Stimulated activated CD8-positive, alpha-beta memory T cell treated with anti-CD3 and anti-CD28 coated beads, Interleukin-15, amount 100 ng/mL, for 48 hours (primary cell): ENCODE data around the gene P3H2.
"Not testable (repeated sequence)": the region's sequence is repeated elsewhere in the genome, so short reads cannot be mapped to it uniquely, and the experiment has no call there.

ENCODE experiments used
- DNase-seq, 2 donors: peaks; one replicate each; pipeline ENCODE4 v3.0.0-alpha.2; 2020; ENCODE audit warnings: low read depth in 2 of 2

The P3H2 gene

DNA sequence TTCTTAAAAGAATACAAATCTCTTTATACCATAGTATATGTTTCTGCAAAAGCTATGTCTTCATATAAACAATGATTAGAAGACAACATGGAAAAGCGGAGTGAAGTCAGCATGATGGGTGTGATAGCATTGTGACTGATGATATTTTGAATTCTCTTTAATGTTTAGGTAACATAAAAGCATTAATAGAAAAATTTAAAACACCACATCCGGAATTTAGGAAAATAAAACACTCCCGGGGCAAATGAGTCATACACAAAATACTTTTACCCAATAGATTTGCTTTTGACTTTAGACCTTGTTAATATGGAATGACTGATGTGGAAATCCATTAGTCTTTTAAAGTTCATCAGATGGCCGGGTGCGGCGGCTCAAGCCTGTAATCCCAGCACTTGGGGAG lies 134.7 kb downstream of the P3H2 start:
- no peak for DNase-seq

DNA sequence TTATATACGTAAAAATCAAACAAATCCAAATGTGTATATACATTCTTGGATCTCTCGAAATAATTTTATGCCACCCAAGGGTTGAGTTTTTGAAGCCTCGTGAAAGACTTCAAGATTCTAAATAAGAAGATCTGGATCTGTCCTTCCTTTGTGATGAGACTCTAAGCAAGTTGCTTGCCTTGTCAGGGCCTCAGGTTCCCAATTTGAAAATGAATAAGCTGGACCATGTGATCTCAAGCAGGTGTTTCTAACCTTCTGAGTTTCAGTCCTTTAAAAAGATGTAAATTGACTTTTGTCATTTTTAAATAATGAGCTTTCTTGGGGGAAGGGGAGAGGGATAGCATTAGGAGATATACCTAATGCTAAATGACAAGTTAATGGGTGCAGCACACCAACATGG lies 137.1 kb downstream of the P3H2 start:
- DNase-seq, result no peak

DNA sequence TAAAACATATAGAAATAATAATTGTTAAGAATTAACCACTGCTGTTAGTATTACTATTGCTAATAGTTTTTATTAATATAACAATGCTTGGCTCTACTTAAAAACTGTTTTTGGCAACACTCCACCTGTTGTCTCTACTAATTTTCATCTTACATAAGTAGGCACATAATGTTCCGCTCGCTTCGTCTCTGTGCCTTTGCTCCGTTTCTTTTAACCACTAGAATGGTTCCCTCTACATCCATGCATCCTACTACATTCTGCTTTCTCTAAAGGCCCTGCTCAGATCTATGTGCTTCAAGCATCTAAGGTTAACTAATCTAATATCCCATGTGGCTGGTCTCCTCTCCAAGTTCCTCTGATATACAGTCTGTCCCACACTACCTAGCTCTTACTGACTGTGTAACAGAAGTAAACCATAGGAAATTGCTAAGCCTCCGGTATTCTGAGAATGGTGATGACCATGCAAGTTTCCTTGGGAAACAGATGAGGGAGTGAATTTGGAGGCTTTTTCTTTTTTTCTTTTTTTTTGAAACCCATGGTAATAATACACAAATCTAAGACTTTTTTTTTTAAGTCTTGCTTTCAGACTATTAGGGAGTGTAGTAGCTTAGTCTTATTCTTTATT lies 138.3 kb downstream of the P3H2 start:
- DNase-seq, result no peak

DNA sequence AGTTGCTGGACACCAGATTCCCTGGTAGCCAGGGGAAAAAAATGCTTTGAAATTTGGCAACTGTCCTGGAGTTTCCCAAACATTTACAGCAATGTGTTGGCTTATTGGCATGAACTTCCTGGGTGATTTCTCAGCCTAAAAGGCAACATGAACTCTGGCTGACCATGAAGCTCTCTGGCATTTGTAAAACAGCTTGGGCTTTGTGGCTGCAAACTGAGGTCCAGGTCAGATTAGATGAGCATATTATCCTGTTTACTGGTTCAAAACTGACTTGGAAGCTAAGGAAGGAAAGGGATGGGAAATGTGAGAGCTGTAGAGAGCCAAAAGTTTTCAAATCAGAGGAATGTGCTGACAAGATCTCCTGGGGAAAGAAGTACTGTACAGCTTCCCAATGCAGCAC lies 139.0 kb downstream of the P3H2 start:
- no peak for DNase-seq

DNA sequence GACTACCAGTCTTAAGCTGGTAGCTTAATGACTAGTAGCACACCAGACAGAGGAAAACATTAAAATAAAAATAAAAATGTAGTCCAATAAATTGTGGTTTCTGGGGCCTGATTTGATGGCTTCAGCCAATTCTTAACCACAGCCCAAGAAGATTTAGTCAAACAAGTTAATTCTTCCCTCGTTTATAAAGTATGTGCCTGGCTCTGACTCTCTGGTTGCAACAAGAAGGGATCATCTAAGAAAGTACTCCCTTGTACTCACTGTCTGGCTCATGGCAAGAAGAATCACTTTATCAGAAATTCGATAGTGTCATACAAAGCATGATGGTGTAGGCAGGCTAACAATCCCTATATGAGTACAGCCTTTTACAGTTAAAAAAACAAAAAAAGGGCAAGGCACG lies 141.9 kb downstream of the P3H2 start:
- DNase-seq, result no peak

DNA sequence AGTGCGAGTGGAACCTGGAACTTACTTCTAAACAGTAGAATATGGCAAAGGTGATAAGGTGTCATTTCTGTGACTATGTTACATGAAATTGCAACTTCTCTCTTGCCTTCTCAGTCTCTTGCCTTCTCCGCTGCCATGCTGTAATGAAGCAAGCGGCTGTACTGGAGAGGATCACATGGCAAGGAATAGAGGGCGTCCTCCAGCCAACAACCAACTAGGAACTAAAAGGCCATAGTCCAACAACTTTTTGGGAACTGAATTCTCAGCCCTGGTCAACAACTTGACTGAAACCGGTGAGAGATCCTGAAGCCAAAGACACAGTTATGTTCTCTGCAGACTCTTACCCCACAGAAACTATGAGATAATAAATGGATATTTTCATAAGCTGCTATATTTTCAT lies 143.5 kb downstream of the P3H2 start:
- DNase-seq, result no peak

DNA sequence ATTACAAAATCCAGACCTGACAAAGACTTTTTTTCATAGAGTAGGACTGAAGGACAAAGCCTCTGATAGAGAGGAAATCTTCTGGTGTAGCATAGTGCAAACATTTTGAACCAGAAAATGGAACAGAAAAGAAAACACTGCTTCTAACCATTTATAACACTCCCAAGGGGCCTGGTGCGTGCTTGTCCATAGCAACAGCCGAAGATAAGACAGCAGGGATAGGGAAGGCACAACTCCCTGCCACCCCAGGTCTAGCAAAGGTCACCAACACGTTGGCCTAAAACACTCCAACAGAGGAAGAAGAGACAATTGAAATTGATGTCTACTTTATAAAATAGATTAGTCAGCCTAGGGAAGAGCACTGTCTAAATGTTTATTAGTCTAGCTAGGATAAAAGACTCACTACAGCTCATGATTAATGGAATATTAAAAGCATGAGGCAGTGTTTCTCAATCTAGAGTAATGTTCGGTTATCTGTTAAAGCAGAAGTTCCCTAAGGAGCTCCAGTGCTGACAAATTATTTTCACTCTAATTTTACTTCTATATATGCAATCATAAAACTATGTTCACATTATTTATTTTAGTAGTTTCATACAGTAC lies 145.2 kb downstream of the P3H2 start:
- DNase-seq, result no peak

DNA sequence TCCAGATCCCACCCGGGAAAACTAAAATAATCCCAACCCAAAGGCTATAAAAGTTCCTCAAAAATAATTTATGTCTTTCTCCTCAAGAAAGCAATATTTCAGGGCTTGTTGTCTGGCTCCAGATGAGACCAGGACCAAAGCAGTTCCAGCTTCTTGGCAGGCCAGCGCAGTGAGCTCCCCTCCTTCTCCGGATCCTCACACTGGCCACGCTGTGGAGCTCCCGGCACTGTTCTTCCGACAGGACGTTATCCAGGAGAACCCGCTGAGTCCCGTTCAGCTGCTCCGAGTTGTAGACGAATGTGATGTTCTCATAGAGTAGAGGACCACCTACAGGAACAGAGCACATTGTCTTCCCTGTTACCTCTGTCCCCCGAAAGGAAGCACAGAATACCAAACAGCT lies 146.3 kb downstream of the P3H2 start:
- no peak for DNase-seq

DNA sequence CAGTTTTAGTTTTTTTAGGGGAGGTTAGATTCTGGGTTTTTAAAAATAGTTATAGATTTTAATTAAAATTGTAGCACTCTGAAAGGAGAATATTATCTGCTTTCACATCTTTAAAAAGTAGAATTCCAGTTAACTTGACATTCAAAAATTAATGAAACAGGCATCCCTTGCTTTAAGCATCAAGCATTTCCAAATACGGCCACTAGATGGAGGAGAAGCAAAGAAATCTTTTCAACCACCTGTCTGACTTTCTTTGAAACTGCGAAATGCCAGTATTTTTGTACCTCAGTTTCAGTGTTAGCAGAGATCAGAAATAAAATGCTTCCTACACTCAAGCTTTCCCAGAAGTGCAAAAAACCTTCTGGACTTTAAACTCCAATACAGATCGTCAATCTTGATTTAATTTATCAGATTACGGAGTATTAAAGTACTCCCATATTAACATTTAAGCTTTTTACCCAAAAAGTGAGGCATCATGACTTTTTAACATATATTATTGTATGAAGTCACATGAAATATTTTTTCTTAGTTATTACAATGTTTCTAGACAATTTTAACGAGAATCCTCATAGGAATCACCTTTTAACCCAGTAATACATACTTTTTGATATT lies 153.3 kb downstream of the P3H2 start:
- DNase-seq, result no peak

DNA sequence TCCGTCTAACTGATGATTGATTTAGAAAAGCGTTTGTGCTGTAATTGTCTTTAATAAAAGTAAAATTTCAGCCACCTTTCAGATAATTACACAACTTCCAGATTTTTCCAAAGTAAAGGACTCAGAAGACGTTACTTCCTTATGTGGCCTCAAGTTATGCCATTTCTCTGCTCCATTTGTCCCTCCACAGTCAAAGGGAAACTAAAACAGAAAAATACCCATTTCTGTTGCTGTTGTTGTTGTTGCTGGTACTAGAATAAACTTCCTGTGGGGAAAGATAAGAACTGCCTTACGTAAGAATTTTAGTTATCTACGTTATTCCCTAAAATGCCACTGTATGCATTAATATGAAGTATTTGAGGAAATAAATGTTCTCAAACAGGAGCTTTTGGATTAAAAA lies 153.9 kb downstream of the P3H2 start:
- no peak for DNase-seq

DNA sequence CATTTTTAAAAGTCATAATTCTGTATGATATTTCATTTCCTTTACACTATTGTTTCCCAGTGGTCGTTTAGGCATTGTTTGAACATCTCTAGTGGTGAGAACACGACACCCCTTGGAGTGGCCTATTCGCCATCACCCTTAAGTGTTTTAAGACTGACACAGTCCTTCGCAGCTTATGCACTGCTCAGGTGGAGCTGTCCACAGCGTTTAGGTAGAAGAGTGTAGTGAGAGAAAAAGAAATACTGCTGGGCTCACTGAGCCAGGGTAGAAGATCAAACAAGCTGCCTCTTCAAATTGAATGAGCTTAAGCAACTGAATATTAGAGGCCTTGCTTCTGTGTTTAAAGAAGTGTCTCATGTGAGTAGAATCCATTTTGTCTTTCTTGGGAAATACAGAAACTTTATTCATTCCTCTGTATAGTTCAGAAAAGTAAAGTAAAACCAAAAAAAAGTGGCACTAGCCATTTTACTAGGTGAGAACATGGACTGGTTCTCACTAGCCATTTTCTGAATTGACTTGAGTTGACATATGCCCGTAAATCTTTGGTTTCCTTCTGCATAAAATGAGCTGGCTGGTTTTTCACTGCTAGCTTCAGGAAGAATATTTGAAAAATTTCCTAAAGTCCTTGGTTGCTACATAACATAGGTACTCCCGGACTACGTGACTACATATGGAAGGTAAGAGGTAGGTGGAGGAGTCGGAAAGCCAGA lies 155.9 kb downstream of the P3H2 start:
- DNase-seq, result no peak

DNA sequence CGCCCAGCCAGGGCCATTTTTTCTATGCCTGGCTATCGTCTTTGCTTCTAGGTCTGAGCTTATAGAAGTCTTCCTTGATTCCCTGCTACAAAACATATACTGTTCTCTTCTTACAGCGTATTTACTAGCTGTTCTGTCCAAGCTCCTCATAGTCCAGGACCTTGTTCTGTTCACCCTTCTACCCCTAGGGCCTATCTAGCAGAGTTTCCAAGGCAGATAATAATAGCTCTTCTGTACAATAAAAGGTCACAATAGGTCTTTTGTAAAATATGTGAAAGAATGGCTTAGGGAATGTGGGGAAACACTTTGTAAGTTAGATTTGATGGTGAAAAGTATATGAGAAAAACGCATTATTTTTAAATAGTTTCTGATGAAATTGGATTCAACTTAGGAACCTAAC lies 158.2 kb downstream of the P3H2 start:
- no peak for DNase-seq

DNA sequence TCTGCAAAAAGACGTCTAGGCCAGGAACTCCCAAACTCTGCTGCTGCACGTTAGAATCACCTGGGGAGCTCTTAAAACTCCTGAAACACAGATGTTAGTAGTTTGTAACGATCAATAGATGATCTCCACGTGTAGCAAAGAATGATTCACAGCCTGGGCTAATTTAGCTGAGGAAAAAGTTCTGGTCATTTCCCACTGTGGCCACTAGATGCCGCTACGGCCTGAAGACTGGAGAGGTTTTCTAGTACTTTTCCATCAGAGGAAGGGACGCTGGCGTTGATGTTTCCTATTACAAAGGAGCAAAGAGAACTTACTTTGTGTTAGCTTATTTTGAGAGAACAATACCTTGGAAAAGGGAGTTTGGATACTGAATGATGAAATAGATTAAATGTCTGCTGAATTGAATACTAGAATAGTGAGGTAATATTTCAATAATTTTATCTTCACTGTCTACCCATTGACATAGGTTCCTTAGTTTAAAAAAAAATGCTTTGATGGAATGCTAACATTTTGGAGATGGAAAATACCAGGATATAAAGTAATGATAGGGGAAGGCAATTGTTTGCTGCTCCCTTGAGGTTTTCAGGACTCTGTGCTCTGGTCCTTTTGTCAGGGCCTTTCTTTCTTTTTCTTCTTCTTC lies 159.1 kb downstream of the P3H2 start:
- DNase-seq, result peak; percentile 43 to 44

DNA sequence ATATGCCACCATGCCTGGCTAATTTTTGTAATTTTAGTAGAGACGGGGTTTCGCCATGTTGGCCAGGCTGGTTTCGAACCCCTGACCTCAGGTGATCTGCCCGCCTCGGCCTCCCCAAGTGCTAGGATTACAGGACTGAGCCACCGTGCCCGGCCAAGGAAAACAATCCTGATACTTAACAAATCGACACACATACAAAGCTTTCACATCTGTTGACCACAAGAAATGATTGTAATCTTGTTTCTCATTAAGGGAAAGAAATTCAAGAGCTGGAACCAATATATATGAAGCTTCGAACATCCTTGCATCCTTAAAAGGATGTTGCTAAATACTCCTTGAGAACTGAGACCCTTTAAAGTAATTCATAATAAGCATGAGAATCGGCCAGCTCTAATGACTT lies 159.6 kb downstream of the P3H2 start:
- not testable (repeated sequence) for DNase-seq

DNA sequence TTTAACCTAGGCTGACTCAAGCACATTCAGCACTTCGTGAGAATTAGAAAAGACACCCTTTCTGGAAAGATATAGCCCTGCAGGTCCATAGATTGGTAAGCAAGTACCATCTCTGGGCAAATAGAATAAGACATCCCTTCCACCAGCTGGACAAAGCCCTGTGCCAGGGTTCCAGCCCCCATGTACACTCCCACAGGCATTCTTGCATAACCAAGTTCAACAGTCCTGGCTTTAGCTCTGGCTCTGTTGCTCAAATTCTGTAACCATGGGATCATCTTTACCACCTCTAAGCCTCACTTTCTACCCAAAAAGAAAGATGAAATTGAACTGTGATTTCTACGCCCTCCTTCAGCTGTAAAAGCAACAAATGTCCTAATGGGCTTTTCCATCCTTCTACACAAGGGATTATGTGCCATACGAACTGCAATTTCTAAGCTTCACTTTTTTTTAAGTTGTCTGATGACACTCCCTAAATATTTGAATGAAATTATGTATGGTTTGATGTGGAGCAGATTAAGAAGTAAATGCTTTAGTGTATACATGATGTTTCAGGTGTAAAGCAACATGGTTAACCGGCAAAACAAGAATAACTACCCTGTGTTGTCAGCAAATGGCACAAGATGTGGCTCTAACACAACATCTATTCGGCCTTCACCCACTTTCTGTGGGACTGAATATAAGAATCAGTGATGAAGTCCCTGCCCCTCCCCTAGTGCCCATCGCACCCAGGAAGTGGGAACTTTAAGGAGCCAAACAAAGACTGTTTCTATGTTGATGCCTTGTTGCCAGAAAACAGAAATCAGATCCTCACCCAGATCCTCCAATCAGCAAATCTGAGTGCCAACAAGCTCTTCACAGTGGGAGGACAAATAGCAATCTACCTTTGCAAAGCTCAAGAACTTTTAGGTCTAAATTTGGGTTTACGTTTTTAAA lies 165.7 kb downstream of the P3H2 start:
- DNase-seq, result no peak

DNA sequence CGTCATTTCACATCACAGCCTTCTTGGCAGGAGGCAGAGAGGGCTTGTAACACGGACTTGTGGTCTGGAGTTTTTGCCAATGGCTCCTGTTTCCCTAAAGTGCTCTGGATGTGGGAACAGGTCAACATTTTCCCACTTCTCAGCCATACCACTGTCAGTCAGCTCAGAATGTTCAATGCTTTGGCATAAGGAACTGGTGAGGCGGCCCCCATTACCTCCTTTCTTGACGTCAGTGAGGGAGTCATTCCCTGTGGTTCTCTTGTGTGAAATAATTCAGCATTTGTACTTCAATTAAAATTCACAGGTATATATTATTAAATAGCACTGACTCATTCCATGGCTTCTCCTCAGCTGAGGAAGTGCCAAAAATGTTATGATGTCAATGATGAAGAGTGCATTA lies 167.1 kb downstream of the P3H2 start:
- no peak for DNase-seq

DNA sequence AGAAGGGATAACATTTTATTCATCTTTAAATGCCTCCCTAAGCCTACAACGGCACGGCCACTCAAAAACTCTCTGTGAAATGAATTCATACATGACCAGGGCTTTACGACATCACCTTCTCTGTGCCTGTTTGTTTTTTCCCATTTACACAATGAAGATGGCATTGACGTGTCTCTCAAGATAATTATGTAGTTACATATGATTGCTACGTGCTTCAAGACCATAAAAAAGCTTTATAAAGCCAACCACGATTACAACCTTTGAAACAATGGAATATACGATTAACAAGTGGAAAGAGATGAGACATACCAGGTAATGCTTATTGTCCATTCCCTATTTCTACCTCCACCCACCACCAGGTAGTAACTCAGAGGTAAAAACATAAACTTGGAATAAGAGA lies 168.4 kb downstream of the P3H2 start:
- DNase-seq, result no peak

DNA sequence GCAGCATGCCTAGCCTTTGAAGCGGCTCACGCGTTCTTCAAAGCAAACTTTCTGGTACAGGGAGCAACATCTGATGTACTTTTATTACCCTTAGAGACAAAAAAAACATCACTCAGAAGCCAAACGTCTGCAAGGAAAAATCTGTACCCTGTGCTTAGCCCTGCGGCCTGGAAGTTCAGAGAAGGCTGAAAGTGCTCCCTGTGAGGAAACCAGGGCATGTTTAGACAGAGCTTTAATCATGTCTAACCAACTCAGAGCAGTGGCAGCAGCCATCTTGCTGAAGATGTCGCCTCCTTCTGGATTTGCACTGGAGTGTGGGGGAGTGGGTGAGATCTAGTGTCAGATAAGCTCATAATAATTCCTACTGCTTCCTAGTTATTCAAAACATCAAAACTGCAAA lies 170.4 kb downstream of the P3H2 start:
- no peak for DNase-seq

DNA sequence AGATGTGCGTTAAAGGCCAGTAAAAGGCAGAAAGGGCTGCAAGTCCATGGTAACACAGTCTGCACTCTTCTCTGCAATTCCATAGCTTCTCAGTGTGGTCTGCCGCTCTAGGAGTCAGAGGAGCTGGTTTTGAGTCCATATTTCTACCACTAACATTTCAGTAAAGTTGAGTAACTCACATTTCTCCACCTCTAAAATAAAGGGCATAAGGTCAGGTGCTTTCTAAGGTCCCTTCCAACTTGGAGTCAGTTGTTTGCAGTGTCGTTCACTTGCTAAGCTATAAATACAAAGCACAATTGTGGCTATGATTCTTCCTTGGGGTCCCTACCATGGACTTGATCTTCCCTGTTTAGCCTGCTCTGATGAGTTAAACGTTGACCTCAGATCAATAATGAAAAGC lies 171.1 kb downstream of the P3H2 start:
- no peak for DNase-seq

DNA sequence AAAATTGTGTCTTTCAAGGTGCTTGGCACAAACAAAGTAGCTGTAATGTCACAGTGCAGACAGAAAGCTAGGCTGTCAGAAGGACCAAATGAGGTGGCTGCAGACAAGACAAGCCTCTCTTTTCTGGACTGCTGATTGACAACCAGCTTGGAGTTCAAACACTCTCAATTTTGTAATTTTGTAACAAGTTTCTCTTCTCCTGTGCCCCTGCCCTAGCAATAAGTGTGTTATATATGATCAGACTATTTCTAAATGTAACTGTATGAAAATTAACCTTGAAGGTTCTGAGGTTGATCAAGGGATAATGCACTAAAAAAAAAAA lies 172.0 kb downstream of the P3H2 start:
- DNase-seq, result no peak

DNA sequence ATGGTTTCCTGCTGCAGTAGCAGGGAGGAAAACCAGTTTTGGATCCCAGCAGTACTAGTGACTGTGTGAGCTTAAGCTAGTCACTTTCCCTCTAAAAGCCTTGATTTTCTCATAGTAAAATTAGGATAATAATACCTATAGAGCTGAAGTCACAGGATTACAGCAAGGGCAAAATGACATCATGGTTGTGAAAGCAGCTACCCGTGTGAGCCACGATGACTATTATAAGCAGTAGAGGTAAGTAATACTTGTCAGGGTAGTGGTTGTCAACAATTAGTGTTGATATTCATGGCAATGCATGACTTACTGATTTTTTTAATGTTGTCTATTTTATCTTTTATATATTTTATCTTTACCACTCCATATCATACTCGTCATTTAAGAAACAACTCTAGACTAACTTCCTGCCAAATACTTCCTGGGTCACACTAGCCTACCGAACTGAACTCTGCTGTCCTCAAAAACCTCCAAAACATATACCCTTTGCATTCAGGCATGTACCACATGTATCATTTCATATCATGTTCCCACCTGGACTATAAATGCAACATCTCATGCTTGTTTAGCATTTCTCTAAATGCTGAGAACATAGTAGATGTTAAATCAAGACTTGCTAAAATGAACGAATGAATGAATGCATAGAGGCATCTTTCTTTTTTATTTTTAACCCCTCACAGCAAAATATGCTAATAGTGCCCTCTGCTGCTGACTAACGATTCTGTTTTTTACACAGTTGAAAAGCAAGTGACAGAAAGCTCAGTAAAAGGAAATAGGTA lies 172.6 kb downstream of the P3H2 start:
- no peak for DNase-seq
